HT1080 (cell line): Measurements from ENCODE around the gene SLAIN2. TPM values are rescaled to one million over a fixed set of nuclear protein-coding genes. Genes with fewer than 3 reads are reported as not detected.
"Not testable (repeated sequence)": the region's sequence is repeated elsewhere in the genome, so short reads cannot be mapped to it uniquely, and the experiment has no call there.

Experiments used
- DNase-seq: peaks from one replicate; pipeline ENCODE4 v3.0.0-alpha.2; 2015; ENCODE audit warnings: low read depth
- total RNA-seq: library from RNA; depleted of rRNA; stranded (reverse); fragments of >200 nt; shearing (Covaris generic); gene quantifications from 2 replicates; pipeline ENCODE4 v1.2.3, GENCODE V29; 2014; rRNA removed

SLAIN2 gene
- total RNA-seq, 1 experiment from 2014 or later, result 64.1 TPM

DNA sequence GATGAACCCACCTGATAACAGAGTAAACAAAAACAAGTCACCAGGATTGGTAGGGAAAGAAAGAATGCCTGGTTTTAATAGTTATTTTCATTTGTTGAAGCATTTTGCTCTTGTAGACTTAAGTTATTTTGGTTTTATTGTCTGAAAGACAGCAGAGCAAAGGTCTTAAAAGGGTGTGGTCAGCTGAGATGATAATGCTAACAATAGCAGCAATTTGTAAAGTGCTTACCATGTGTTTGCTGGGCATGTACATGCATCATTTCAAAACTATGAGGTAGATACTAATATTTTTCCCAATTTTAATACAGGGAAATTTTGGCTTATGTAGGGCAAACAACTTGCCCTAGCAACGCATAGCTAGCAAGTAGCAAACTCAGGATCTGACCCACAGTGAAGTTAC is 95.0 kb downstream of the SLAIN2 start:
- no peak for DNase-seq

DNA sequence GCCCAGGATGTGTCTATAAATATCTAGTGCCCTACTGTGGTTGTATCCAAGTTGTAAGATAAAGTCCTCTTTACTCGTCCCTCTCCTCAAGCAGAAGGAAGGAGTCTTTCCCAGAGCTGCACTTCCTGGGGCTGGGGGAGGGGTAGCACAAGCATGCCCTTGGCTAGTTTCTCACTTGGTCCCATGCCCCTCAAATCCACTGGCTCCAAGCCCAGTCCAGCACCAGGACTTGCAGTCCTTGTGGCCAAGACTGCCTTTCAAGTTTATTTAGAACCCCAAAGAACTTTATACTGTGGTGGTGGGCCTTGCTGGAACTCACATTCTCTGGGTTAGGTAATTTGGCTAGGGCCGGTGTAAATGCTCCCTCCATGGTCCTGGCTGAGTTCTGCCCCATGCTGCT is 98.7 kb downstream of the SLAIN2 start:
- no peak for DNase-seq

GRCh38 chr4:48440914-48441313 is 99.6 kb downstream of the SLAIN2 start:
- DNase-seq, result not testable (repeated sequence)

- DNase-seq, result no peak
These were observed 104.4 kb downstream of the SLAIN2 start for GRCh38 chr4:48445704-48446103.

DNA sequence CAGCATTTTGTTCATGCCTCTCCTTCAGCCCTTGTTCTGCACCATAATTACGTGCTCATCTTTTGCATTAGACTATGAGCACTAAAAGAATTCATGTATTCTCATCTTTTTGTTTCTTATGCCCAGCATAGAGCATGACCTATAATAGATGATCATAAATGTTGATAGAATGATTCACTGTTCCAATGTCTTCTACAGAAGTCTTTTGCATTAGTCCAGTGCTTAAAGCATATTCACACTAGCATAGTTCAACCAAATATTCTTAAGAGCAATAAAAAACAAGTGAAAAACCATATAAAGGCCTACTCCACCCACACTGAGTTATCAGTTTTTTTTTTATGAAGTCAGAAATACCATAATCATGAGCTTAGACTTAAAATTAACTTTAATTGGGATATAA is 105.3 kb downstream of the SLAIN2 start:
- DNase-seq, result no peak

DNA sequence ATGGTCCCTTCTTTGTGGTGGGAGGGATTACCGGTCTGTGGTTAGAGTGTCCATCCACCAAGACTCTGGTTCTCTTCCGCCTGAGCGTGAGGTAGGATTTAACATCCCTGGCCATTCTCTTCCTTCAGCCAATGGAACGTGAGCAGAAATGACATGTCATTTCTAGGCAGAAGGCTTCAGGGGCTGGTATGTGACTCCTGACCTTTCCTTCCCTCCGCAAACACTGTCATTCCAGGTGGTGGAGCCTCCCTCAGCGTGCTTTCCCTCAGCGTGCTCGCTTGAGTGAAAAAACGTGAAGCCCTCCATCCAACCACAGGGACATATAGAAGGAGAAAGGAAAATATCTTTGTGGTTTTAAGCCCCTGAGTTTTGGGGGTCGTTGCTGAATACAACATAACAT is 107.8 kb downstream of the SLAIN2 start:
- no peak for DNase-seq

DNA sequence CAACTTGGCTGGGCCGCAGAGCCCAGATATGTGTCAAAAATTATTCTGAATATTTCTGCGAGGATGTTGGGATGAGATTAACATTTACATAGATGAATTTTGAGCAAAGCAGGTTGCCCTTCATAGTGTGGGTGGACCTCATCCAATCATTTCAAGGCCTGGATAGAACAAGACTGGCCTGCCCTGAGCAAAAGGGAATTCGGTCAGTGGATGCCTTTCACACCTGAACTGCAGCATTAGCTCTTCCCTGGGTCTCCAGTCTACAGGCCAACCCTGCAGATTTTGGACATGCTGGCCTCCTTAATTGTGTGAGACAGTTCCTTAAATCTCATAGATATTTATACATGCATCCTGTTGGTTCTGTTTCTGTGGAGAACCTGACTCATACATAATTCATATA is 109.4 kb downstream of the SLAIN2 start:
- no peak for DNase-seq

- DNase-seq, result not testable (repeated sequence)
These were observed 110.3 kb downstream of the SLAIN2 start for GRCh38 chr4:48451656-48452055.

DNA sequence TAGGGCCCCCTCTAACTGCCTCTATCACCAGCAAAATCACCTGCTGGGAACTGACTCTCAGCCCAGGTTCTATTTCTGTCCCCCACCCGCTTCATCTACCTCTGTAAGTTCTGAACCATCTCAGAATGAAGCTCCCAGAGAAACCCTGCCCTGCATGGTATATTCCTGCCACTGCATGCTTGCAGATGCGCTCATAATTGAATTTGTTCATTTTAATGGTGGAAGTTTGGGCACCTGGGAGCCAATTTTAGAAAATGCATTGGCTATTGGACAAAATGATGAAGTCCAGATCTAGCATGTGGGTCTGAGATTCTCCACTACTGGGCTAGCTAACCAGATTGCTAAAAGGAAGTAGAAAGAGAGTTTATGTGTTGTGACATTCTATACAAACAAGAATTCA is 113.3 kb downstream of the SLAIN2 start:
- DNase-seq, result no peak

- DNase-seq, result no peak
These were observed 119.7 kb downstream of the SLAIN2 start for GRCh38 chr4:48461000-48461399.

DNA sequence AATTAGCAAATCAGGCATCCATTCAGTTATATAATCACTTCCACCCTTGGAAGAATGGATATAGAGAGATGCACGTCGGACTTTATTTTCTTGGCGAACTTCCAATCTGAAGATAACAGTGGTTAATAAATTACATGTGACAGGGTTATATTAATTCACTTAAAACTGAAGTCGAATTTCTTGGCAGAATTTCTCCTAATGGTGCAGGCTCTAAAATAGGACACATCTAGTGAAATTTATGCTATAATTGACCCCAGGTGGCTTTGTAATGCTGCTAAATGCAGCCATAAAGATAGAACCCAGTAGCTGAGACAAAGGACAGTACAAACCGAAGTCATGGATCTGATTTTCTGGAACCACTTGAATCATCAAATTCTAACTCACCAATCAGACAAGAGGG is 121.0 kb downstream of the SLAIN2 start:
- DNase-seq, result no peak

GRCh38 chr4:48467442-48467841 is 126.1 kb downstream of the SLAIN2 start:
- DNase-seq, result no peak

DNA sequence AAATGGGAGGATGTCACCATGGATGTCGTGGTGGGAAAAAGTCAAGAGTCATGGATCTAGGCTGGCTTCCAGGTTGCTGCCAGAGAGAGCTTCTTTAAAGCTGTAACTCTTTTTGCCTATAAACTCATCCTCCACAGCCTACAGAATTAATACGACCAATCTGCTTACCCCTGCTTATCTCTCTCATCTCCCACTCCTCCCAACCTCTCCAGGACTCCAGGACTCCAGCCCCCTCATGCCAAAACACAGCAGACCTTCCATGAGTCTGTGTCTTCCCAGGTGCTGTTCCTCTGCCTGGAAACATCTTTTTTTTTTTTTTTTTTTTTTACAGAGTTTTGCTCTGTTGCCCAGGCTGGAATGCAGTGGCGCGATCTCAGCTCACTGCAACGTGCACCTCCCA is 126.6 kb downstream of the SLAIN2 start:
- no peak for DNase-seq

- DNase-seq, result no peak
These were observed 128.8 kb downstream of the SLAIN2 start for GRCh38 chr4:48470137-48470536.

DNA sequence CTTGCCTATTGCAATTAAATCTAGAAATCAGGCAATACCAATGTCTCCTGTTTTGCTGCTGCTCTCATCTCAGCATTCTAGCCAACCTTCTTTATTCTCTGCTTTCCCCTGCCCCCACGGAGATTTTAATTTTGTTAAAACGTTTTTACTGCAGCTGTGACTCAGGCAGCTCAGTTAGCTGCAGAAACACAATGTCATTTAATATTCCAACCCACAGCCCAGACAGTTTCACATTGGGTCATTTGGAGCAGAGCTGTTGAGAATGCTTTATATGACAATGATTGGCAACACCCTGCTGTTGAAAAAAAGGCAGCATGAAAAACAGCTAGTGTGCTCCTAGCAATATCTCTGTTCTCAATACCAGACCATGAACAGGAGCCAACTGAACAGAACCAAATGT is 129.2 kb downstream of the SLAIN2 start:
- peak; percentile 18 for DNase-seq

DNA sequence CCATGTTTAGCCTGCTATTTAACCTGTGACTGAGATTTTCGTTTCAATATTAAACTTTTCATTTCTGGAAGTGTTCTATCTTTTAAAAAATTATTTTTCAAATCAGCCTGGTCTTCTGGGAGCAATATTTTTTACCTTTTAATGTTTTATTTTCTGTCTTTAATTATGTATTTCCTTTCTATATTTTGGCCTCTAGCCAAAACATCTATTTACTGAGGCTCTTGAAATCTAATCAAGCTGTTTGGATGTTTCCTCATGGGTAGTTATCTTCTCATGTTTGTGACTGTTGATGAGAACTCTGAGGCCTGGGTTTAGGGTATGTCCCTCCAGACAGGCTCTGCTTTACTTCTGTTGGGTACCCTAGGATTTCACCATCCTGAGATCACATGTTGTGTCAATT is 131.5 kb downstream of the SLAIN2 start:
- DNase-seq, result no peak

DNA sequence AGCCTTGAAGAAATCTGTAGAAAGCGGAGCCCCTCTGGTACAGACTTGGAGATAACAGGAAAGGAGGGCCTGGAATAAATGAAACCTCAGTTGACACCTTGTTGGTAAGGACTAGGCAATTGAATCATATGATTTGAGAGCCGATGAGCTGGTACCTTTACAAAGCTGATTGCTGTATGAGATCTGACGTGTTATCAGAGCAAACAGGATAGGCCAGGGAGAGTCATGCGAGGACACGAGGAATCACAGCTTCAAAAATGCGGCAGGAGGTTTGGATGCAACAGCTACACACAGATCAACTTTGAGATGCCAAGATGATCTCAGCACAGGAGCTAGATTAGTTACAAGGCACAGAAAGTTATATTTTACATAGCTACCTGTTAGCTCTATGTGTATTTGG is 134.4 kb downstream of the SLAIN2 start:
- DNase-seq, result no peak

Other genes with a start within 250 kb of the SLAIN2 start
- 0.06 and 0.07 TPM in 2 replicates for gene TXK, start 207.3 kb upstream of the SLAIN2 start, total RNA-seq
- 1.3 and 4.1 TPM in 2 replicates for gene TEC, start 71.7 kb upstream of the SLAIN2 start, total RNA-seq
- 1.00 and 1.1 TPM in 2 replicates for gene SLC10A4, start 141.8 kb downstream of the SLAIN2 start, total RNA-seq
- gene ZAR1, start 148.7 kb downstream of the SLAIN2 start, total RNA-seq, result not detected in 2 replicates